Fibroblast of lung (primary cell): ENCODE data around the gene CEP131. TPM values are rescaled to one million over a fixed set of nuclear protein-coding genes. Genes with fewer than 3 reads are reported as not detected.
A peak's percentile ranks its signal among the peaks of the same experiment; 100 is the strongest.

Experiments
- DNase-seq, 2 donors: peaks; one replicate each; pipeline versions ENCODE4 v3.0.0 to v3.0.0-alpha.2; 2010; ENCODE audit warnings: low read depth in 2 of 2
- H2AFZ ChIP-seq: 2 replicates; pipeline ENCODE4 v1.5.1; 2012; ENCODE audit warnings: low read length, control low read depth, inconsistent platforms
- H3K27ac ChIP-seq: 2 replicates; pipeline ENCODE4 v1.5.1; 2011; ENCODE audit warnings: low read length, control low read depth; ENCODE audit not compliant: insufficient read depth
- H3K27me3 ChIP-seq: 2 replicates; pipeline ENCODE4 v1.5.1; 2011; ENCODE audit warnings: mild to moderate bottlenecking, low read length; ENCODE audit not compliant: control insufficient read depth, insufficient read depth
- H3K36me3 ChIP-seq: 2 replicates; pipeline ENCODE4 v1.5.1; 2011; ENCODE audit warnings: low read length; ENCODE audit not compliant: control insufficient read depth, insufficient read depth
- H3K4me1 ChIP-seq: 2 replicates; pipeline ENCODE4 v1.5.1; 2011; ENCODE audit warnings: low read length; ENCODE audit not compliant: control insufficient read depth, insufficient read depth; ENCODE audit errors: extremely low read depth
- H3K4me2 ChIP-seq: 2 replicates; pipeline ENCODE4 v1.5.1; 2011; ENCODE audit warnings: low read length, control low read depth; ENCODE audit not compliant: insufficient read depth; ENCODE audit errors: extremely low read depth
- H3K4me3 ChIP-seq, 4 experiments: fragments of 200-600 bp in 1 of 4; sonication (generic) in 1 of 4; replicated peaks in 1 of 4; 2 replicates each; pipeline ENCODE4 v1.5.1; 2011 to 2016; ENCODE audit warnings: low read length in 4 of 4, low read depth in 3 of 4, mild to moderate bottlenecking in 3 of 4, control low read depth in 2 of 4, inconsistent platforms in 1 of 4, mixed read lengths in 1 of 4; ENCODE audit not compliant: insufficient read depth in 1 of 4; ENCODE audit errors: control extremely low read depth in 1 of 4
- H3K79me2 ChIP-seq: 2 replicates; pipeline ENCODE4 v1.5.1; 2012; ENCODE audit warnings: mild to moderate bottlenecking, low read length, inconsistent platforms; ENCODE audit not compliant: control insufficient read depth, insufficient read depth
- H3K9ac ChIP-seq: 2 replicates; pipeline ENCODE4 v1.5.1; 2011; ENCODE audit warnings: mild to moderate bottlenecking, low read length, control low read depth; ENCODE audit not compliant: insufficient read depth
- H3K9me3 ChIP-seq: 2 replicates; pipeline ENCODE4 v1.5.1; 2012; ENCODE audit warnings: low read depth, low read length; ENCODE audit not compliant: control insufficient read depth, insufficient read depth
- H4K20me1 ChIP-seq: 2 replicates; pipeline ENCODE4 v1.5.1; 2011; ENCODE audit warnings: low read length; ENCODE audit not compliant: control insufficient read depth, insufficient read depth; ENCODE audit errors: extremely low read depth
- EZH2 ChIP-seq: IDR thresholded peaks from 2 replicates; pipeline ENCODE4 v1.5.1; 2012; ENCODE audit warnings: low read length, control low read depth, mild to moderate bottlenecking; ENCODE audit errors: missing control alignments
- polyA plus RNA-seq, 2 donors: library from polyadenylated mRNA; depleted of rRNA in 1 of 2; stranded (reverse) in 1 of 2; unstranded in 1 of 2; fragments of >200 nt; gene quantifications; 2 replicates each; pipeline ENCODE4 v1.2.1, GENCODE V29; 2011 to 2012; ENCODE audit warnings: missing spikeins in 1 of 2
- total RNA-seq: library from RNA; depleted of rRNA; stranded (reverse); fragments of >200 nt; gene quantifications from 2 replicates; pipeline ENCODE4 v1.2.1, GENCODE V29; 2014
- TF ChIP-seq, protein P1 (sequence below), 2 donors: IDR thresholded peaks in 1 of 2; conservative IDR thresholded peaks in 1 of 2; 1 replicate in 1 of 2; 2 replicates in 1 of 2; pipeline ENCODE4 v1.5.1; 2011 to 2012; ENCODE audit warnings: low read length in 2 of 2, control low read depth in 1 of 2, inconsistent platforms in 1 of 2, low read depth in 1 of 2, mild to moderate bottlenecking in 1 of 2

Gene CEP131
- total and polyA plus RNA-seq, 2 donors (not counting 1 experiment from before 2014, with no cell fraction given), result 2.0 to 7.4 TPM

GRCh38 chr17:81258292-81258691, 35.5 kb upstream of the CEP131 start:
- no peak overlapping the region for H3K4me3 ChIP-seq
- no peak overlapping the region for H3K9ac ChIP-seq
- no peak for TF ChIP-seq EZH2
- TF ChIP-seq, protein P1, sequence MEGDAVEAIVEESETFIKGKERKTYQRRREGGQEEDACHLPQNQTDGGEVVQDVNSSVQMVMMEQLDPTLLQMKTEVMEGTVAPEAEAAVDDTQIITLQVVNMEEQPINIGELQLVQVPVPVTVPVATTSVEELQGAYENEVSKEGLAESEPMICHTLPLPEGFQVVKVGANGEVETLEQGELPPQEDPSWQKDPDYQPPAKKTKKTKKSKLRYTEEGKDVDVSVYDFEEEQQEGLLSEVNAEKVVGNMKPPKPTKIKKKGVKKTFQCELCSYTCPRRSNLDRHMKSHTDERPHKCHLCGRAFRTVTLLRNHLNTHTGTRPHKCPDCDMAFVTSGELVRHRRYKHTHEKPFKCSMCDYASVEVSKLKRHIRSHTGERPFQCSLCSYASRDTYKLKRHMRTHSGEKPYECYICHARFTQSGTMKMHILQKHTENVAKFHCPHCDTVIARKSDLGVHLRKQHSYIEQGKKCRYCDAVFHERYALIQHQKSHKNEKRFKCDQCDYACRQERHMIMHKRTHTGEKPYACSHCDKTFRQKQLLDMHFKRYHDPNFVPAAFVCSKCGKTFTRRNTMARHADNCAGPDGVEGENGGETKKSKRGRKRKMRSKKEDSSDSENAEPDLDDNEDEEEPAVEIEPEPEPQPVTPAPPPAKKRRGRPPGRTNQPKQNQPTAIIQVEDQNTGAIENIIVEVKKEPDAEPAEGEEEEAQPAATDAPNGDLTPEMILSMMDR (conservative IDR thresholded peaks at IDR 0.05 in 1 of 2, IDR thresholded peaks at IDR 0.05 in 1 of 2; ENCODE audit: low read depth in 1 of 2, low read length in 2 of 2), result peak in 1 of 2 donors; percentile 10
- no peak for DNase-seq
- H3K4me1 ChIP-seq, result no peaks in the 10 kb centered on the region
- no peak overlapping the region for H2AFZ ChIP-seq
- peaks cover 6% of the 10 kb centered on the region for H3K79me2 ChIP-seq
- H3K27me3 ChIP-seq, result no peaks in the 10 kb centered on the region
- H3K4me2 ChIP-seq, result no peak overlapping the region
- H3K36me3 ChIP-seq, result peaks cover 22% of the 10 kb centered on the region
- H4K20me1 ChIP-seq, result no peaks in the 10 kb centered on the region
- no peak overlapping the region for H3K27ac ChIP-seq
- H3K9me3 ChIP-seq, result no peaks in the 10 kb centered on the region

DNA sequence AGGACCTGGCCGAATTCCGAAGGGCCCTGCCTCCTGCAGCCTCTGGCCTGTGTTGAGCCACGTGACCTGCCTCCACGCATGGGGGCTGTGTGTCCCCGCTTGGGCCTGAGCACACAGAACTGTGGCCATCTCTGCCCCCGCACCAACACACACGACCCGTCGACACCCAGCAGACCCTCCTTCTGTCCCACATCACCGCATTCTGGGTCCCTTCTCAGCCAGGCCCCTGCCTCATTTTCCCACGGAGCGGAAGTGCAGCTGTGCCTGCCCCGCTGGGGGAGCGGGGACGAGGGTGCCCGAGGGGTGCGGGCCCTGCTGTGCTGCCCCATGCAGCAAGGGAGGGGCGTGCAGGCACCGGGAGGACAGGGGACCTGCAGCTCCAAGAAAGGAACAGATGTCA, 34.8 kb upstream of the CEP131 start:
- no peaks in the 10 kb centered on the region for H4K20me1 ChIP-seq
- no peak for DNase-seq
- no peak overlapping the region for H2AFZ ChIP-seq
- no peaks in the 10 kb centered on the region for H3K9me3 ChIP-seq
- no peak for TF ChIP-seq EZH2
- TF ChIP-seq, protein P1 (conservative IDR thresholded peaks at IDR 0.05 in 1 of 2, IDR thresholded peaks at IDR 0.05 in 1 of 2; ENCODE audit: low read depth in 1 of 2, low read length in 2 of 2), result no peak
- H3K27me3 ChIP-seq, result no peaks in the 10 kb centered on the region
- no peak overlapping the region for H3K4me3 ChIP-seq
- peaks cover 6% of the 10 kb centered on the region for H3K79me2 ChIP-seq
- no peak overlapping the region for H3K4me2 ChIP-seq
- H3K9ac ChIP-seq, result no peak overlapping the region
- no peaks in the 10 kb centered on the region for H3K4me1 ChIP-seq
- H3K36me3 ChIP-seq, result peaks cover 22% of the 10 kb centered on the region
- no peak overlapping the region for H3K27ac ChIP-seq

DNA sequence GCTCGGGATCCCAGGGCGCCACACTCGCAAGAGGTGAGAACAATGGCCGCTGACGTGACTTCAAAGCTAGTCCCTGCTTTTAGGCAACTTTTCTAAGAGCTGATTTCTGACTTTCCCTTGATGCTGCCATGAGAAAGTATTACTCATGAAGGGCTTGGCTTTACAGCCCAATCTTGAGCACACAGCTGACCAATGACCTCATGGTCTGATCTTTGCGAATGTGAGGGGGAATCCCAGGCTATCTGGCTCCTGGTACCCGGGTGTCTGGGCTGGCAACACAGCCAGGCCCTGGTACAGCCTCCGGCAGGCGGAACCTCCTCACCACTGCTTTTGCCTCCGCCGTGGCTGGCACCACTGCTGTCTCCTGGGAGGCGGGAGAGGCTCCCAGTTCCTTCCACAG, 33.9 kb upstream of the CEP131 start:
- Histone ChIP-seq H3K4me2 (peak overlapping the region; percentile 51), H3K79me2 (peaks cover 6% of the 10 kb centered on the region), H3K4me1 (no peaks in the 10 kb centered on the region), H3K9ac (no peak overlapping the region), H3K36me3 (peaks cover 24% of the 10 kb centered on the region), H3K27me3 (no peaks in the 10 kb centered on the region), H3K27ac (peak overlapping the region; percentile 16), H3K9me3 (no peaks in the 10 kb centered on the region), H2AFZ (no peak overlapping the region), H4K20me1 (no peaks in the 10 kb centered on the region), H3K4me3 (no peak overlapping the region)
- DNase-seq, result peak; percentile 37 to 61
- no peak for TF ChIP-seq EZH2
- TF ChIP-seq, protein P1 (conservative IDR thresholded peaks at IDR 0.05 in 1 of 2, IDR thresholded peaks at IDR 0.05 in 1 of 2; ENCODE audit: low read depth in 1 of 2, low read length in 2 of 2), result no peak
